ENCODE measurements around the gene DAAM2.

The DAAM2 gene

DNA sequence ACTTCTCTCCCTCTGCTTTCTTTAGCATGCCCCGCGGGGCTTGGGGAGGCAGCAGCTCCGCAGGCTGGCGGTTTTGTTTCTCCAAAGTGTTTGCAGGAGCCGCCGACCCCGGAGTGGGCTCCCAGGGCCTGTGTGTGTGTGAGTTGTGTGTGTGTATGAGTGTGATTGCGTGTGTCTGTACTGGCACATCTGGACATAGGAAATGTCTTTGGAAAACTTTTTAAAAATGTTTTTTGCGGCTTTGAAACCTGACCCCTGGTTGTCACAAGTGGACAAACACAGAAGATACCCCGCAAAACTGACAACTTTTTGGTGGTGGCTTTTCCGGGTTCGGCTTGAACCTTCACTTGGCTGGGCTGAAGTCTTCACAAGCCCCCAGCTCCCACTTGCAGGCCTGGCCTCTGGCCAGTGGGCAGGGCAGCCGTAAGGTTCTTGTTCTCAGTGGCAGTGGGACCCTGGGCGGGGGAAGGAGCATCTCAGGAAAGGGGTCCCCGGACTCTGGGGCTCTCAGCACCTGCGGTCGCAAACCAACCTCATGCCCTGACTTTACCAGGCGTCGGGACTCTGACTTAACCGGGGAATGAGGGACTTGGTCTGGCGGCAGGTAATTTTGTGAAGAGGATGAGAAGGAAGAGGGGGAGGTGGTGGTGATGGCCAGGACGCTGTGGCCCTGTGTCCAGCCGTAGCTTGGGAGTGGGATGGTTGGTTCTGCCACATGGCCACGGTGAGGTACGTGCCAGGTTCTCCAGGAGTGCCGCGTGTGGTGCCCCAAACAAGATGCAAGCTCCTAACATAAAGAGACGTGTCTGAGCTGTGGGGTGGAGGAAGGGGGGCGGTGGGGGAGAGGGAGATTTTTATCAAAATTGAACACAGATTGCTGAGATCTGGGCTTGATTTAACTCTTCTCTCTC, 619 bp downstream of the DAAM2 start:
- TF ChIP-seq, protein P1, sequence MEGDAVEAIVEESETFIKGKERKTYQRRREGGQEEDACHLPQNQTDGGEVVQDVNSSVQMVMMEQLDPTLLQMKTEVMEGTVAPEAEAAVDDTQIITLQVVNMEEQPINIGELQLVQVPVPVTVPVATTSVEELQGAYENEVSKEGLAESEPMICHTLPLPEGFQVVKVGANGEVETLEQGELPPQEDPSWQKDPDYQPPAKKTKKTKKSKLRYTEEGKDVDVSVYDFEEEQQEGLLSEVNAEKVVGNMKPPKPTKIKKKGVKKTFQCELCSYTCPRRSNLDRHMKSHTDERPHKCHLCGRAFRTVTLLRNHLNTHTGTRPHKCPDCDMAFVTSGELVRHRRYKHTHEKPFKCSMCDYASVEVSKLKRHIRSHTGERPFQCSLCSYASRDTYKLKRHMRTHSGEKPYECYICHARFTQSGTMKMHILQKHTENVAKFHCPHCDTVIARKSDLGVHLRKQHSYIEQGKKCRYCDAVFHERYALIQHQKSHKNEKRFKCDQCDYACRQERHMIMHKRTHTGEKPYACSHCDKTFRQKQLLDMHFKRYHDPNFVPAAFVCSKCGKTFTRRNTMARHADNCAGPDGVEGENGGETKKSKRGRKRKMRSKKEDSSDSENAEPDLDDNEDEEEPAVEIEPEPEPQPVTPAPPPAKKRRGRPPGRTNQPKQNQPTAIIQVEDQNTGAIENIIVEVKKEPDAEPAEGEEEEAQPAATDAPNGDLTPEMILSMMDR (IDR thresholded peaks at IDR 0.05; ENCODE audit: low read depth, low read length): no peak
- H3K36me3 ChIP-seq: no peaks in the 10 kb centered on the region
- H3K4me3 ChIP-seq (ENCODE audit: low read depth, low read length): no peak overlapping the region
- peaks cover 35% of the 10 kb centered on the region for H3K27me3 ChIP-seq
- H3K4me1 ChIP-seq: no peaks in the 10 kb centered on the region
- no peaks in the 10 kb centered on the region for H3K9me3 ChIP-seq
- no peak for DNase-seq

- peaks cover 35% of the 10 kb centered on the region for H3K27me3 ChIP-seq
These were observed 1.3 kb downstream of the DAAM2 start for GRCh38 chr6:39793516-39793915.

DNA sequence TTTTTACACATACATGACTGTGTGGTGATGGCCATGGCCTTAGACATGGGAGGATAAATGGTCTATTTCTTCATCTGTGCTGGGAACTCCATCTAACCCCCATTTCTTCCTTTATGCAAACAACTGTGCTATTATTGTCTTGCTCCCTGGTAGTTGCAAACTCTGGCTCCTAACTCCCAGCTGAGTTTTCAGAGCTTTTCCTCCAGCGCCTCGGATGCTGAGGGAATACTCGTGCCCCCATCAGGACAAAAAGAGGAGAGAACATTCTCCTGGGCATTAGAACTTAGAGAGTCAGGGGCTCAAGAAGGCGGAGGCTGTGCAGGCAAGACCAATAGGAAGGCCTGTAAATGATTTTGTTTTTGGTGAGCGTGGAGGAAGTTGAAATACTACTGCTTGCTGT, 2.1 kb downstream of the DAAM2 start:
- TF ChIP-seq, protein P1 (IDR thresholded peaks at IDR 0.05; ENCODE audit: low read depth, low read length): no peak
- Histone ChIP-seq H3K4me3 (ENCODE audit: low read depth, low read length) (no peak overlapping the region), H3K9me3 (no peaks in the 10 kb centered on the region), H3K4me1 (no peaks in the 10 kb centered on the region), H3K27me3 (peaks cover 35% of the 10 kb centered on the region), H3K36me3 (no peaks in the 10 kb centered on the region)
- no peak for DNase-seq

More at GRCh38 chr6:39793516-39793915, 1.3 kb downstream of the DAAM2 start:
- TF ChIP-seq, protein P1 (IDR thresholded peaks at IDR 0.05; ENCODE audit: low read depth, low read length): no peak
- no peaks in the 10 kb centered on the region for H3K4me1 ChIP-seq
- H3K36me3 ChIP-seq: no peaks in the 10 kb centered on the region
- no peak for DNase-seq
- no peaks in the 10 kb centered on the region for H3K9me3 ChIP-seq
- no peak overlapping the region for H3K4me3 ChIP-seq (ENCODE audit: low read depth, low read length)

GRCh38 chr6:39797751-39798150, 5.6 kb downstream of the DAAM2 start:
- Histone ChIP-seq H3K9me3 (no peaks in the 10 kb centered on the region), H3K27me3 (peaks cover 28% of the 10 kb centered on the region), H3K36me3 (no peaks in the 10 kb centered on the region), H3K4me1 (no peaks in the 10 kb centered on the region), H3K4me3 (ENCODE audit: low read depth, low read length) (no peak overlapping the region)
- no peak for DNase-seq
- TF ChIP-seq, protein P1 (IDR thresholded peaks at IDR 0.05; ENCODE audit: low read depth, low read length): no peak

- no peaks in the 10 kb centered on the region for H3K36me3 ChIP-seq
- no peak for DNase-seq
- H3K27me3 ChIP-seq: peaks cover 5% of the 10 kb centered on the region
- no peak overlapping the region for H3K4me3 ChIP-seq (ENCODE audit: low read depth, low read length)
- no peaks in the 10 kb centered on the region for H3K4me1 ChIP-seq
- TF ChIP-seq, protein P1 (IDR thresholded peaks at IDR 0.05; ENCODE audit: low read depth, low read length): no peak
- H3K9me3 ChIP-seq: no peaks in the 10 kb centered on the region
These were observed 8.2 kb downstream of the DAAM2 start for GRCh38 chr6:39800034-39801032.

Measured in BE2C (cell line).